ENCODE measurements around the gene ZNF12.

Gene ZNF12

DNA sequence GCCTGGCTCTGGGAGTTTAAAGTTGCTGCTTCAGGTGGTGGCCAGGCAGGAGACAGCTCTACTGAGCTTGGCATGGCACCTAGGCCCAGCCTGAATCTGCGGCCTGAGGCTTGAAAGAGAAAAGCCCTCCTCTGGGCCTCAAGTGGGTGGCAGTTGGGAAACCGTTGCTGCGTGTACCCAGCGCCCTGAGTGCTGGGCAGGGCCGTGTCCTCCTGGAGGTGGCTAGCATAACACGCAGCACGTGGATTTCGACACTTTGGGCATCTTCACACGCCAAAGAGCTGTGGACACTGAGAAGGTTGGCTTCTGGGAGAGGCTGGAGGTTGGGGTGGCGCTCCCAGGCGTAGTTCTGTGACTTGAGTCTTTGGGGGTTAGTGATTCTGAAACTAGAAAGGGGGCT, 67.1 kb downstream of the ZNF12 start:
- TF ChIP-seq GATA2 (IDR thresholded peaks at IDR 0.05; ENCODE audit: low read depth, low read length): no peak
- no peak for TF ChIP-seq GATA3 (IDR thresholded peaks at IDR 0.05; ENCODE audit: low read depth, low read length)

DNA sequence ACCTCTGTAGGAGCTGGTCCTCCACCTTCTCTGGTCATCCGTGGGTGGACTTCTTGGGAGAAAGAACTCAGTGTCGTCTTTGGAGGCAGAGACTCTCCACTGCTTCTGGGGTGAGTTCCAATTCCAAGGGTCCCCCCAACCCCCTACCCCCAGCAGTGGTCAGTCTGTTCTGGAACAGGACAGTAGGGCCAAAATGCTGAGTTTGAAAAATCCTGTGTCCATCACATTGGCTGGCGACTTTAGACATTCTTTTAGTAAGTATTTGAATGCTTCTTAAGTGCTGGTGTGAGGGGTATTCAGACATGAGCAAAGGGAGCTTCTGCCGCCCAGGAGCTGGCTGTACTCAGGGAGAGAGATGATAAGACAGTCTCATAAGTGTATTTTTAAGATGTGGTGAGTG, 67.7 kb downstream of the ZNF12 start:
- no peak for TF ChIP-seq GATA3 (IDR thresholded peaks at IDR 0.05; ENCODE audit: low read depth, low read length)

All from SH-SY5Y (cell line).